ENCODE results near the gene SLC50A1. TPM values are rescaled to one million over a fixed set of nuclear protein-coding genes. Genes with fewer than 3 reads are reported as not detected.

Gene SLC50A1
- total RNA-seq, 1 experiment from 2014 or later, result 67.6 TPM

GRCh38 chr1:155173478-155174323 lies 38.0 kb downstream of the SLC50A1 start, which contains the start of gene TRIM46:
TSS of gene TRIM46 (plus strand) at chr1:155173849. CDS start at chr1:155173967, 118 bp downstream.
- intact Hi-C loops (cut with micrococcal nuclease; ENCODE audit: unreplicated experiment), result loop anchor here (1.0 to 2.0 kb wide), 3 partner anchors 35 to 149 kb away; partner anchors contain the start of gene MTX1
- ChIA-PET POLR2A (ENCODE audit: unreplicated experiment) (interaction anchor here (0.6 to 1.1 kb wide), 5 partner anchors 19 to 82 kb away, joined by 3 to 5 read pairs (median 3); no protein-coding TSS in a partner anchor), CTCF (interaction anchor here (0.5 to 2.0 kb wide), 6 partner anchors 20 to 203 kb away, joined by 3 to 15 read pairs (median 4); partner anchors contain the start of gene SHC1)
- H3K4me3 ChIP-seq, result peak within 1 kb of the TSS; percentile 89
- H3K36me3 ChIP-seq (ENCODE audit: low read depth), result no peaks in the 10 kb centered on the region; the same call in 1 of the 2 replicates
- DNase-seq, result peak in 1 of 2 experiments; percentile 51
- peaks cover 17% of the 10 kb centered on the region for H3K79me2 ChIP-seq (ENCODE audit: low read depth)
- no peaks in the 10 kb centered on the region for H3K27me3 ChIP-seq (ENCODE audit: insufficient read depth, low read depth)
- peak within 1 kb of the TSS; percentile 96 for H3K4me2 ChIP-seq
- H3K9me2 ChIP-seq (ENCODE audit: insufficient read depth), result no peaks in the 10 kb centered on the region
- no TSS peak for BruUV-seq (replicated peaks)
- TF ChIP-seq EZH2 (IDR thresholded peaks at IDR 0.05; ENCODE audit: low read depth) (no peak), CTCF (conservative IDR thresholded peaks at IDR 0.05) (peak; percentile 46; the same call in 1 of the 2 replicates)
- H3K4me1 ChIP-seq (replicated peaks; ENCODE audit: insufficient read depth), result peaks cover 32% of the 10 kb centered on the region
- H2AFZ ChIP-seq, result peak within 1 kb of the TSS; percentile 94
- peaks cover 39% of the 10 kb centered on the region; the same call in 1 of the 2 replicates for H3F3A ChIP-seq (ENCODE audit: insufficient read depth, low read depth)
- 0 out of 2 replicates have a peak, but pooled peaks cover 5% of the 10 kb centered on the region for H4K20me1 ChIP-seq (ENCODE audit: insufficient read depth)
- H3K27ac ChIP-seq, result peak within 1 kb of the TSS; percentile 59
- H3K9me3 ChIP-seq (ENCODE audit: insufficient read depth, low read depth), result no peaks in the 10 kb centered on the region

GRCh38 chr1:155174324-155175280 lies 39.0 kb downstream of the SLC50A1 start:
- intact Hi-C loops (cut with micrococcal nuclease; ENCODE audit: unreplicated experiment), result no loop called here
- H3K9me2 ChIP-seq (ENCODE audit: insufficient read depth), result no peaks in the 10 kb centered on the region
- no peak overlapping the region for H3K27ac ChIP-seq
- no peaks in the 10 kb centered on the region; the same call in 1 of the 2 replicates for H3K36me3 ChIP-seq (ENCODE audit: low read depth)
- no peak for DNase-seq
- CTCF ChIA-PET, result interaction anchor here (0.5 to 2.1 kb wide), 5 partner anchors 19 to 204 kb away, joined by 3 to 9 read pairs (median 4); partner anchors contain the start of gene SHC1
- H3K9me3 ChIP-seq (ENCODE audit: insufficient read depth, low read depth), result no peaks in the 10 kb centered on the region
- peaks cover 32% of the 10 kb centered on the region for H3K4me1 ChIP-seq (replicated peaks; ENCODE audit: insufficient read depth)
- POLR2A ChIA-PET (ENCODE audit: unreplicated experiment), result interaction anchor here (0.6 to 1.1 kb wide), 3 partner anchors 19 to 50 kb away, joined by 3 to 26 read pairs (median 3); no protein-coding TSS in a partner anchor
- H2AFZ ChIP-seq, result no peak overlapping the region
- H3K79me2 ChIP-seq (ENCODE audit: low read depth), result peaks cover 17% of the 10 kb centered on the region
- no peak for TF ChIP-seq CTCF (conservative IDR thresholded peaks at IDR 0.05)
- 0 out of 2 replicates have a peak, but pooled peaks cover 5% of the 10 kb centered on the region for H4K20me1 ChIP-seq (ENCODE audit: insufficient read depth)
- H3K4me3 ChIP-seq, result peak overlapping the region; percentile 89; the same call in 1 of the 2 replicates
- H3K4me2 ChIP-seq, result peak overlapping the region; percentile 96
- peaks cover 34% of the 10 kb centered on the region; the same call in 1 of the 2 replicates for H3F3A ChIP-seq (ENCODE audit: insufficient read depth, low read depth)
- no TSS peak for BruUV-seq (replicated peaks)
- no peaks in the 10 kb centered on the region for H3K27me3 ChIP-seq (ENCODE audit: insufficient read depth, low read depth)

Data from PC-9 (cell line).